HEK293 (cell line): ENCODE data around the gene EML3.

ENCODE experiments used
- EGR2 ChIP-seq: fragments of 450-650 bp; formaldehyde crosslinking; IDR thresholded peaks from 2 replicates; pipeline ENCODE4 v1.5.1; 2016; ENCODE audit warnings: low read depth, missing biosample characterization, missing genetic modification characterization
- FEZF1 ChIP-seq: fragments of 450-650 bp; formaldehyde crosslinking; IDR thresholded peaks from 2 replicates; pipeline ENCODE4 v1.5.1; 2016; ENCODE audit warnings: missing biosample characterization, missing genetic modification characterization
- GLIS1 ChIP-seq: fragments of 450-650 bp; formaldehyde crosslinking; IDR thresholded peaks from 2 replicates; pipeline ENCODE4 v1.5.1; 2016; ENCODE audit warnings: missing biosample characterization, missing genetic modification characterization
- GLIS2 ChIP-seq: fragments of 450-650 bp; formaldehyde crosslinking; IDR thresholded peaks from 2 replicates; pipeline ENCODE4 v1.5.1; 2016; ENCODE audit warnings: missing biosample characterization, missing genetic modification characterization
- KLF1 ChIP-seq: fragments of 450-650 bp; formaldehyde crosslinking; IDR thresholded peaks from 2 replicates; pipeline ENCODE4 v1.5.1; 2016; ENCODE audit warnings: missing biosample characterization, missing genetic modification characterization
- KLF16 ChIP-seq: fragments of 450-650 bp; formaldehyde crosslinking; IDR thresholded peaks from 2 replicates; pipeline ENCODE4 v1.5.1; 2017; ENCODE audit warnings: missing biosample characterization, missing genetic modification characterization
- KLF7 ChIP-seq: fragments of 450-650 bp; formaldehyde crosslinking; IDR thresholded peaks from 2 replicates; pipeline ENCODE4 v1.5.1; 2016; ENCODE audit warnings: missing biosample characterization, missing genetic modification characterization, borderline replicate concordance
- PRDM1 ChIP-seq: fragments of 450-650 bp; formaldehyde crosslinking; IDR thresholded peaks from 2 replicates; pipeline ENCODE4; 2016; ENCODE audit warnings: missing biosample characterization, missing genetic modification characterization
- REPIN1 ChIP-seq: fragments of 450-650 bp; formaldehyde crosslinking; IDR thresholded peaks from 2 replicates; pipeline ENCODE4 v1.5.1; 2017; ENCODE audit warnings: missing biosample characterization, missing genetic modification characterization, low read depth
- ZBTB1 ChIP-seq: fragments of 450-650 bp; formaldehyde crosslinking; IDR thresholded peaks from 2 replicates; pipeline ENCODE4 v1.5.1; 2016; ENCODE audit warnings: missing biosample characterization, missing genetic modification characterization
- ZBTB17 ChIP-seq: fragments of 450-650 bp; formaldehyde crosslinking; IDR thresholded peaks from 2 replicates; pipeline ENCODE4 v1.5.1; 2016; ENCODE audit warnings: missing biosample characterization, missing genetic modification characterization
- ZBTB48 ChIP-seq: fragments of 450-650 bp; formaldehyde crosslinking; IDR thresholded peaks from 2 replicates; pipeline ENCODE4 v1.5.1; 2016; ENCODE audit warnings: missing biosample characterization, missing genetic modification characterization
- ZBTB8A ChIP-seq: fragments of 450-650 bp; formaldehyde crosslinking; IDR thresholded peaks from 2 replicates; pipeline ENCODE4 v1.5.1; 2016; ENCODE audit warnings: missing biosample characterization, missing genetic modification characterization
- ZEB2 ChIP-seq: fragments of 450-650 bp; formaldehyde crosslinking; IDR thresholded peaks from 2 replicates; pipeline ENCODE4 v1.5.1; 2016; ENCODE audit warnings: missing biosample characterization, missing genetic modification characterization
- ZNF112 ChIP-seq: fragments of 450-650 bp; formaldehyde crosslinking; IDR thresholded peaks from 2 replicates; pipeline ENCODE4 v1.5.0; 2017; ENCODE audit warnings: missing biosample characterization, missing genetic modification characterization
- ZNF23 ChIP-seq: fragments of 450-650 bp; formaldehyde crosslinking; IDR thresholded peaks from 2 replicates; pipeline ENCODE4 v1.5.1; 2016; ENCODE audit warnings: missing biosample characterization, missing genetic modification characterization, borderline replicate concordance
- ZNF248 ChIP-seq: fragments of 450-650 bp; formaldehyde crosslinking; IDR thresholded peaks from 2 replicates; pipeline ENCODE4 v1.5.1; 2017; ENCODE audit warnings: missing biosample characterization, missing genetic modification characterization
- ZNF311 ChIP-seq: fragments of 450-650 bp; formaldehyde crosslinking; IDR thresholded peaks from 2 replicates; pipeline ENCODE4 v1.5.1; 2017; ENCODE audit warnings: missing biosample characterization, missing genetic modification characterization, borderline replicate concordance
- ZNF433 ChIP-seq: fragments of 450-650 bp; formaldehyde crosslinking; IDR thresholded peaks from 2 replicates; pipeline ENCODE4 v1.5.1; 2016; ENCODE audit warnings: missing biosample characterization, missing genetic modification characterization, low read depth
- ZNF473 ChIP-seq: fragments of 450-650 bp; formaldehyde crosslinking; IDR thresholded peaks from 2 replicates; pipeline ENCODE4 v1.5.1; 2017; ENCODE audit warnings: missing biosample characterization, missing genetic modification characterization
- ZNF529 ChIP-seq: fragments of 450-650 bp; formaldehyde crosslinking; IDR thresholded peaks from 2 replicates; pipeline ENCODE4 v1.5.1; 2017; ENCODE audit warnings: missing genetic modification characterization, missing biosample characterization; ENCODE audit not compliant: insufficient replicate concordance
- ZNF560 ChIP-seq: fragments of 450-650 bp; formaldehyde crosslinking; IDR thresholded peaks from 2 replicates; pipeline ENCODE4 v1.5.1; 2017; ENCODE audit warnings: missing biosample characterization, missing genetic modification characterization, borderline replicate concordance
- ZNF629 ChIP-seq: fragments of 450-650 bp; formaldehyde crosslinking; IDR thresholded peaks from 2 replicates; pipeline ENCODE4 v1.5.1; 2017; ENCODE audit warnings: missing biosample characterization, missing genetic modification characterization
- ZNF654 ChIP-seq: fragments of 450-650 bp; formaldehyde crosslinking; IDR thresholded peaks from 2 replicates; pipeline ENCODE4 v1.5.1; 2016; ENCODE audit warnings: low read depth, missing biosample characterization, missing genetic modification characterization
- ZNF701 ChIP-seq: fragments of 450-650 bp; formaldehyde crosslinking; IDR thresholded peaks from 2 replicates; pipeline ENCODE4 v1.5.1; 2016; ENCODE audit warnings: missing biosample characterization, missing genetic modification characterization
- ZNF76 ChIP-seq: fragments of 450-650 bp; formaldehyde crosslinking; IDR thresholded peaks from 2 replicates; pipeline ENCODE4; 2016; ENCODE audit warnings: low read depth, missing biosample characterization, missing genetic modification characterization, borderline replicate concordance
- TF ChIP-seq, protein P1 (sequence below): fragments of 450-650 bp; formaldehyde crosslinking; IDR thresholded peaks from 2 replicates; pipeline ENCODE4 v1.5.1; 2016; ENCODE audit warnings: missing biosample characterization, missing genetic modification characterization
- TF ChIP-seq, protein P2 (sequence below): fragments of 450-650 bp; formaldehyde crosslinking; IDR thresholded peaks from 2 replicates; pipeline ENCODE4 v1.5.1; 2016; ENCODE audit warnings: missing biosample characterization, missing genetic modification characterization
- TF ChIP-seq, protein P3 (sequence below): fragments of 450-650 bp; formaldehyde crosslinking; IDR thresholded peaks from 2 replicates; pipeline ENCODE4 v1.5.1; 2016; ENCODE audit warnings: missing biosample characterization, missing genetic modification characterization, borderline replicate concordance
- TF ChIP-seq, protein P4 (sequence below): fragments of 450-650 bp; formaldehyde crosslinking; IDR thresholded peaks from 2 replicates; pipeline ENCODE4 v1.5.1; 2017; ENCODE audit warnings: missing biosample characterization, missing genetic modification characterization

EML3 gene

DNA sequence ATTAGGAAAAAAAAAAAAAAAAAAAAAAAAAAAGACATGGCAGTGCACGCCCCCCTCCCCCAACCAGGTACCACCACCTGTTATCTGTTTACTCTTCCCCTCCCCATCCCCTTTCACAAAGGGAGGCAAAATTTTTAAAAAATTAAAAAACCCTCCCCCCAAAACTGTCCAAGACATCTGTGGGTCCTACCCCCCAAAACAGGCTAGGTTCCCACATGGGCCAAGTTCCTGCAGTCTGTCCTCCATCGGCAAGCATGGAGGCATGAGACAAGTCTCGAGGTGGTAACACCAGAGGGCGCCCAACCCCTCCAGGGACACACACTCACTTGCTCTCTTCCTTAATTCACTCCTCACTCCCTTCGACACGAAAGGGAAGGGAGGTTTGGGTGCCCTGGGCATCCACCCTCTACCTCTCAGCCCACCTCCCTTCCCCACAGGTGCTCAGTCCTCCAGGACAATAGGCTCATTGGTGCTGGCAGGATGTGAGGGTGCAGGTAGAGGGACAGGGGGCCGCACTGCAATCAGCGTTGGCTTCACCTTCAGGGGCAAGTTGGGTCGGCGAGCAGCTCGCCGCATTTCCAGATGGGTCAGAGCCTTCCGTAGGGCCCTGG lies 19.0 kb downstream of the EML3 start (continued):
- TF ChIP-seq, protein P1, sequence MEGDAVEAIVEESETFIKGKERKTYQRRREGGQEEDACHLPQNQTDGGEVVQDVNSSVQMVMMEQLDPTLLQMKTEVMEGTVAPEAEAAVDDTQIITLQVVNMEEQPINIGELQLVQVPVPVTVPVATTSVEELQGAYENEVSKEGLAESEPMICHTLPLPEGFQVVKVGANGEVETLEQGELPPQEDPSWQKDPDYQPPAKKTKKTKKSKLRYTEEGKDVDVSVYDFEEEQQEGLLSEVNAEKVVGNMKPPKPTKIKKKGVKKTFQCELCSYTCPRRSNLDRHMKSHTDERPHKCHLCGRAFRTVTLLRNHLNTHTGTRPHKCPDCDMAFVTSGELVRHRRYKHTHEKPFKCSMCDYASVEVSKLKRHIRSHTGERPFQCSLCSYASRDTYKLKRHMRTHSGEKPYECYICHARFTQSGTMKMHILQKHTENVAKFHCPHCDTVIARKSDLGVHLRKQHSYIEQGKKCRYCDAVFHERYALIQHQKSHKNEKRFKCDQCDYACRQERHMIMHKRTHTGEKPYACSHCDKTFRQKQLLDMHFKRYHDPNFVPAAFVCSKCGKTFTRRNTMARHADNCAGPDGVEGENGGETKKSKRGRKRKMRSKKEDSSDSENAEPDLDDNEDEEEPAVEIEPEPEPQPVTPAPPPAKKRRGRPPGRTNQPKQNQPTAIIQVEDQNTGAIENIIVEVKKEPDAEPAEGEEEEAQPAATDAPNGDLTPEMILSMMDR (tag by site-specific recombination) = peak; percentile 69
- TF ChIP-seq ZNF76 (tag by site-specific recombination) (no peak), ZBTB8A (peak; percentile 31; the same call in 1 of the 2 replicates), FEZF1 (no peak), PRDM1 (tag by site-specific recombination) (peak; percentile 97), KLF1 (tag by site-specific recombination) (no peak), ZNF433 (tag by site-specific recombination) (no peak), REPIN1 (no peak), ZNF654 (tag by site-specific recombination) (peak; percentile 37), ZNF629 (tag by site-specific recombination) (no peak), ZBTB48 (tag by site-specific recombination) (peak; percentile 65; the same call in 1 of the 2 replicates), ZNF560 (tag by site-specific recombination) (no peak), ZEB2 (peak; percentile 39; the same call in 1 of the 2 replicates), ZNF311 (no peak), EGR2 (no peak), ZNF248 (tag by site-specific recombination) (no peak), ZBTB17 (tag by site-specific recombination) (peak; percentile 59), ZNF112 (tag by site-specific recombination) (no peak), KLF16 (no peak), ZNF701 (tag by site-specific recombination) (no peak), ZNF529 (tag by site-specific recombination) (no peak), ZNF473 (tag by site-specific recombination) (no peak), ZBTB1 (tag by site-specific recombination) (no peak), ZNF23 (no peak), GLIS1 (tag by site-specific recombination) (no peak), GLIS2 (no peak), KLF7 (tag by site-specific recombination) (no peak)
- TF ChIP-seq, protein P2, sequence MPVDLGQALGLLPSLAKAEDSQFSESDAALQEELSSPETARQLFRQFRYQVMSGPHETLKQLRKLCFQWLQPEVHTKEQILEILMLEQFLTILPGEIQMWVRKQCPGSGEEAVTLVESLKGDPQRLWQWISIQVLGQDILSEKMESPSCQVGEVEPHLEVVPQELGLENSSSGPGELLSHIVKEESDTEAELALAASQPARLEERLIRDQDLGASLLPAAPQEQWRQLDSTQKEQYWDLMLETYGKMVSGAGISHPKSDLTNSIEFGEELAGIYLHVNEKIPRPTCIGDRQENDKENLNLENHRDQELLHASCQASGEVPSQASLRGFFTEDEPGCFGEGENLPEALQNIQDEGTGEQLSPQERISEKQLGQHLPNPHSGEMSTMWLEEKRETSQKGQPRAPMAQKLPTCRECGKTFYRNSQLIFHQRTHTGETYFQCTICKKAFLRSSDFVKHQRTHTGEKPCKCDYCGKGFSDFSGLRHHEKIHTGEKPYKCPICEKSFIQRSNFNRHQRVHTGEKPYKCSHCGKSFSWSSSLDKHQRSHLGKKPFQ (tag by site-specific recombination) = no peak
- TF ChIP-seq, protein P3, sequence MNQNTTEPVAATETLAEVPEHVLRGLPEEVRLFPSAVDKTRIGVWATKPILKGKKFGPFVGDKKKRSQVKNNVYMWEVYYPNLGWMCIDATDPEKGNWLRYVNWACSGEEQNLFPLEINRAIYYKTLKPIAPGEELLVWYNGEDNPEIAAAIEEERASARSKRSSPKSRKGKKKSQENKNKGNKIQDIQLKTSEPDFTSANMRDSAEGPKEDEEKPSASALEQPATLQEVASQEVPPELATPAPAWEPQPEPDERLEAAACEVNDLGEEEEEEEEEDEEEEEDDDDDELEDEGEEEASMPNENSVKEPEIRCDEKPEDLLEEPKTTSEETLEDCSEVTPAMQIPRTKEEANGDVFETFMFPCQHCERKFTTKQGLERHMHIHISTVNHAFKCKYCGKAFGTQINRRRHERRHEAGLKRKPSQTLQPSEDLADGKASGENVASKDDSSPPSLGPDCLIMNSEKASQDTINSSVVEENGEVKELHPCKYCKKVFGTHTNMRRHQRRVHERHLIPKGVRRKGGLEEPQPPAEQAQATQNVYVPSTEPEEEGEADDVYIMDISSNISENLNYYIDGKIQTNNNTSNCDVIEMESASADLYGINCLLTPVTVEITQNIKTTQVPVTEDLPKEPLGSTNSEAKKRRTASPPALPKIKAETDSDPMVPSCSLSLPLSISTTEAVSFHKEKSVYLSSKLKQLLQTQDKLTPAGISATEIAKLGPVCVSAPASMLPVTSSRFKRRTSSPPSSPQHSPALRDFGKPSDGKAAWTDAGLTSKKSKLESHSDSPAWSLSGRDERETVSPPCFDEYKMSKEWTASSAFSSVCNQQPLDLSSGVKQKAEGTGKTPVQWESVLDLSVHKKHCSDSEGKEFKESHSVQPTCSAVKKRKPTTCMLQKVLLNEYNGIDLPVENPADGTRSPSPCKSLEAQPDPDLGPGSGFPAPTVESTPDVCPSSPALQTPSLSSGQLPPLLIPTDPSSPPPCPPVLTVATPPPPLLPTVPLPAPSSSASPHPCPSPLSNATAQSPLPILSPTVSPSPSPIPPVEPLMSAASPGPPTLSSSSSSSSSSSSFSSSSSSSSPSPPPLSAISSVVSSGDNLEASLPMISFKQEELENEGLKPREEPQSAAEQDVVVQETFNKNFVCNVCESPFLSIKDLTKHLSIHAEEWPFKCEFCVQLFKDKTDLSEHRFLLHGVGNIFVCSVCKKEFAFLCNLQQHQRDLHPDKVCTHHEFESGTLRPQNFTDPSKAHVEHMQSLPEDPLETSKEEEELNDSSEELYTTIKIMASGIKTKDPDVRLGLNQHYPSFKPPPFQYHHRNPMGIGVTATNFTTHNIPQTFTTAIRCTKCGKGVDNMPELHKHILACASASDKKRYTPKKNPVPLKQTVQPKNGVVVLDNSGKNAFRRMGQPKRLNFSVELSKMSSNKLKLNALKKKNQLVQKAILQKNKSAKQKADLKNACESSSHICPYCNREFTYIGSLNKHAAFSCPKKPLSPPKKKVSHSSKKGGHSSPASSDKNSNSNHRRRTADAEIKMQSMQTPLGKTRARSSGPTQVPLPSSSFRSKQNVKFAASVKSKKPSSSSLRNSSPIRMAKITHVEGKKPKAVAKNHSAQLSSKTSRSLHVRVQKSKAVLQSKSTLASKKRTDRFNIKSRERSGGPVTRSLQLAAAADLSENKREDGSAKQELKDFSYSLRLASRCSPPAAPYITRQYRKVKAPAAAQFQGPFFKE (tag by site-specific recombination) = no peak
- TF ChIP-seq, protein P4, sequence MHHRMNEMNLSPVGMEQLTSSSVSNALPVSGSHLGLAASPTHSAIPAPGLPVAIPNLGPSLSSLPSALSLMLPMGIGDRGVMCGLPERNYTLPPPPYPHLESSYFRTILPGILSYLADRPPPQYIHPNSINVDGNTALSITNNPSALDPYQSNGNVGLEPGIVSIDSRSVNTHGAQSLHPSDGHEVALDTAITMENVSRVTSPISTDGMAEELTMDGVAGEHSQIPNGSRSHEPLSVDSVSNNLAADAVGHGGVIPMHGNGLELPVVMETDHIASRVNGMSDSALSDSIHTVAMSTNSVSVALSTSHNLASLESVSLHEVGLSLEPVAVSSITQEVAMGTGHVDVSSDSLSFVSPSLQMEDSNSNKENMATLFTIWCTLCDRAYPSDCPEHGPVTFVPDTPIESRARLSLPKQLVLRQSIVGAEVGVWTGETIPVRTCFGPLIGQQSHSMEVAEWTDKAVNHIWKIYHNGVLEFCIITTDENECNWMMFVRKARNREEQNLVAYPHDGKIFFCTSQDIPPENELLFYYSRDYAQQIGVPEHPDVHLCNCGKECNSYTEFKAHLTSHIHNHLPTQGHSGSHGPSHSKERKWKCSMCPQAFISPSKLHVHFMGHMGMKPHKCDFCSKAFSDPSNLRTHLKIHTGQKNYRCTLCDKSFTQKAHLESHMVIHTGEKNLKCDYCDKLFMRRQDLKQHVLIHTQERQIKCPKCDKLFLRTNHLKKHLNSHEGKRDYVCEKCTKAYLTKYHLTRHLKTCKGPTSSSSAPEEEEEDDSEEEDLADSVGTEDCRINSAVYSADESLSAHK (tag by site-specific recombination) = no peak
